Activated T-cell treated with anti-CD3 and anti-CD28 coated beads, Interleukin-2, amount 50 U/mL, for 24 hours (primary cell): ENCODE data around the gene PDGFC.
"Not testable (repeated sequence)": the region's sequence is repeated elsewhere in the genome, so short reads cannot be mapped to it uniquely, and the experiment has no call there.

Experiments
- DNase-seq: peaks from one replicate; pipeline ENCODE4 v3.0.0-alpha.2; 2020
- H3K27ac Mint-ChIP-seq: 2 replicates; pipeline ENCODE4 v1.8.0; 2020; ENCODE audit warnings: mild to moderate bottlenecking, mixed read lengths
- H3K27me3 Mint-ChIP-seq: 2 replicates; pipeline ENCODE4 v1.8.0; 2020; ENCODE audit warnings: mixed read lengths
- H3K36me3 Mint-ChIP-seq: 2 replicates; pipeline ENCODE4 v1.8.0; 2020; ENCODE audit warnings: low read depth, mixed read lengths
- H3K4me1 Mint-ChIP-seq: 2 replicates; pipeline ENCODE4 v1.8.0; 2020; ENCODE audit warnings: low read depth, mixed read lengths
- H3K4me3 Mint-ChIP-seq: 2 replicates; pipeline ENCODE4 v1.8.0; 2020; ENCODE audit warnings: mild to moderate bottlenecking, moderate library complexity, mixed read lengths
- H3K9me3 Mint-ChIP-seq: 2 replicates; pipeline ENCODE4 v1.8.0; 2020; ENCODE audit warnings: mixed read lengths

PDGFC gene

DNA sequence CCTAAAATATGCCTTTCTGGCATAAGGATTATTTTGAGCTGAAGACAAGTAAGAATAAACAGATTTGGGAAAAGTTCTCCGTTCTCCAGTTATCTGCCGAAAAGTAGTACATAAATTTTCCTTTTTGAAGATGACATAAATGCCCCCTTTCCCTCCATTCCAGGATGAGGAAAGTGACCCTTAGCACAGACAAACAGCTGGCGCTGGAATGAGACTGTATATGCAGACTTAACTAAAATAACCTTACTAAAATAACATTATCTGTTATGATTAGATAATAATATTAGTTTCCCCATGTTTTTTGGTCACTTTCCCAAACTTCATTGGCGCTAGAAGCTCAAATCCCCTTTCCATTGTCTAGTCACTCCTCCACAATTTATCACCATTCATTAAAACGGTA lies 21.5 kb downstream of the PDGFC start:
- H3K27ac Mint-ChIP-seq: no peak overlapping the region
- no peaks in the 10 kb centered on the region for H3K4me1 Mint-ChIP-seq

DNA sequence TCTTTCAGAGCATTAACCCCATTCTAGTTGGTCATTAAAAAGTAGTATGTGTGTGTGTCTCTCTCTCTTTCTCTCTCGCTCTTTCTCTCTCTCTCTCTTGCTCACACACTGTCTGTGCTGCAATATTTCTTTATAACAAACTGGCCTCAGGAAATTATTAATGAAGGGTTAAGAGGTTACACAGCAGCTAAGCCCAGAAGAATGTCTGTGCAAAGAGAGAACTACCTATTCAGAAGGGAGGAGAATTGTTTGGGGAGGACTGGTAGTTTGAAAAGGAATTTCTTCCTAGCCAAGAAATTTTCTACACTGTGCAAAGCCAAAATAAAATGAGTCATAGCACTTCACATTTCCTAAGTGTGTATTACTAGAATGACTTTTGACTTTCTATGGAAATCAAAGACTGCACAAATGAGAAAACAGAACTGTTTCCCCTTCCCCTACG lies 22.2 kb downstream of the PDGFC start:
- no peak overlapping the region for H3K4me3 Mint-ChIP-seq
- H3K9me3 Mint-ChIP-seq: no peaks in the 10 kb centered on the region
- H3K27me3 Mint-ChIP-seq: no peaks in the 10 kb centered on the region
- no peak for DNase-seq
- no peaks in the 10 kb centered on the region for H3K4me1 Mint-ChIP-seq
- H3K27ac Mint-ChIP-seq: no peak overlapping the region
- no peaks in the 10 kb centered on the region for H3K36me3 Mint-ChIP-seq

More for the DNA sequence above, 21.5 kb downstream of the PDGFC start:
- H3K27me3 Mint-ChIP-seq: no peaks in the 10 kb centered on the region
- no peaks in the 10 kb centered on the region for H3K9me3 Mint-ChIP-seq
- DNase-seq: no peak
- H3K36me3 Mint-ChIP-seq: no peaks in the 10 kb centered on the region
- H3K4me3 Mint-ChIP-seq: no peak overlapping the region

DNA sequence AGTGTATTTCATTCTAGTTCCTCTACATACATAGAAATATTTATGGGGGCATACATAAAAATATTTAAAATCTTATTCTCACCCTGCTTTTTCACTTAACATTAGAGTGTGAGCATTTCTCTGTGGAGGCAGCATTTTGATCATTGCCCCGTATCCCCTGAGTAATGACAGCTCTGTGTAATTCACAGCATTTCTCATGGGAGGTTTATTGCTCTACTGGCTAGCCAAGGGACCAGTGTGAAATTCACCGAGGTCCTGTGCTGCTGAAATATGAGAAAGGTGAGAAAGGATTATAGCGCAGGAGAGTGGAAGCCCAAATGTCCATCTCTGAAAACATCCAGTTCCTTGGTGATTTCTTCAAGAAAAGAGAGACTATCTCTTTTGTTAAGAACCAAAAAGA lies 22.9 kb downstream of the PDGFC start:
- H3K4me3 Mint-ChIP-seq: no peak overlapping the region
- H3K36me3 Mint-ChIP-seq: no peaks in the 10 kb centered on the region
- DNase-seq: no peak
- no peaks in the 10 kb centered on the region for H3K9me3 Mint-ChIP-seq
- H3K4me1 Mint-ChIP-seq: no peaks in the 10 kb centered on the region
- H3K27ac Mint-ChIP-seq: no peak overlapping the region
- no peaks in the 10 kb centered on the region for H3K27me3 Mint-ChIP-seq

DNA sequence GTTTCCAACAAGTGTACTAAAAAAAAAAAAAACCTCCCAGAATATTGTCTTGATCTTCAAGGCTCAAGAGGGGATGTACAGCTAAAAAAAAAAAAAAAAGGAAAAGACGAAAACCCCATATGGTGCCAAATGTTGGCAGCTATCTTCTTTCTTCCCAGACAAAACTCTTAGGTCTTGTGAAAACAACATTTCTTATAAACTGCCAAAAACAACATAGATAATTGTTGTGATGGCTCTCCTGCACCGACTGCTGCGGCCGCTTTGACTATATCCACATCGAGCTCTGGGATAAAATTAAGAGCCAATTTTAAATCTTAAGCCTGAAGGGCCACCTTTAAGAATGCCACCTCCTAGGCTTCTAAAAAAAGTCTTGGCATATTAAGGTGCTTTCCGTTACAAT lies 23.5 kb downstream of the PDGFC start:
- Mint-ChIP-seq H3K4me3 (no peak overlapping the region), H3K27me3 (no peaks in the 10 kb centered on the region), H3K27ac (no peak overlapping the region), H3K9me3 (no peaks in the 10 kb centered on the region), H3K36me3 (no peaks in the 10 kb centered on the region), H3K4me1 (no peaks in the 10 kb centered on the region)
- no peak for DNase-seq

DNA sequence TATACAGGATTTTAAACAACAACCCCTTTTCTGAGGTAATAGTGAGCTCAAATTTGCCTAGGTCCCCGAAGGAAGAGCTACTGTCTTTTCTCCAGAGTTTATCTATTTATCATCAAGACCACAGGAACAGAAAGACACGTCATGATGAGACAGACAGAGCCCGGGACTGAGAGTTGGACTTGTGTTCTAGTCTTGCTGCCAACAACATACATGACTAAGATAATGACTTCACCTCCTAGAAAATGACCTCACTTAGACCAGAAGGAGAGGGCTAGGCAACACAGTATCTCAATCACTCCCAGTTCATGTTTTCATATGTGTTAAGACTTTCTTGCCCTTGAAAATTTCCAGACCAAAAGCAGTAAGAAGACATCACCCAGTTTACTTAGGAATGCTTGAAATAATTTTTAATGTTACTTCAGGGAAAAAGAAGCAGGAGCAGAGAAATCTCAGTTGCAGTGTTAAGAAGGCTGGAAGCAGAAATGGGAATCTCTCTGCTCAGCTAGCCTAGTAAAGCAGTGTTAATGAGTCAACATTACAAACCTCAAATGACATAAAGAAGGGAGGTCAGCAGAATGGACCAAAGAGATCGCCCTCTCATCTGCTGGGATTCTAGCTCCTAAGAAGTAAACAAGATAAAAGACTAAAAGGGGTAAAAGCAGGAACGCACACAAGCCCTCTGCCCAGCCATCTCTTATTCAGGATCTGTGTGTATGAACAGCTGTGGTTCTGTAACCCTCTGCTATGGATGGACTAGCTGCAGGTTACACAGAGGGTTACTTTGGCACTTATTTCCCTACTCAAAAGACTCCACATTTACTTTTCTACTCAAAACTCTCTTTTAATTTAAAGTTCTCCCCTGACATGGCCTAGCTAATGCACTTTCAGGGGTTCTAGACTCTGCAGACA lies 24.8 kb downstream of the PDGFC start:
- Mint-ChIP-seq H3K36me3 (no peaks in the 10 kb centered on the region), H3K4me1 (no peaks in the 10 kb centered on the region), H3K27ac (no peak overlapping the region), H3K4me3 (no peak overlapping the region), H3K27me3 (no peaks in the 10 kb centered on the region), H3K9me3 (no peaks in the 10 kb centered on the region)
- DNase-seq: no peak

DNA sequence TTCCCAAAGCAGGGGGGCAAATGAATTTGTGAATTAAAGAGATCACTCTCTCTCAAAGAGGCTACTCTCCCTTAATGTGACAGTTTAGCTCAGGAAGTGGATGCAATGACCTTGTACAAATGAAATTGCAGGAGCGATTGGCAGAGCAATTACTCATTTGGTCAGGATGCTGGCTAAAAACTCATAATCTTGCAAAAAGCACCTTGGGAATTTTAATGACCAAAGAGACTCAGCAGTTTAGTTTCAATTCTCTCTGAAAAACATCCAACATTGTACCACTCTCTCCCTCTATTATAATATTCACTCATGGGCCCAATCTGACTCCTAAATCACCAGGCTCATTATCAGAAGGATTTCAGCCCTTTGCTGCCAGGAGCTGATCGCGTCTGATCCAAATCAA lies 26.1 kb downstream of the PDGFC start:
- Mint-ChIP-seq H3K4me1 (no peaks in the 10 kb centered on the region), H3K27me3 (no peaks in the 10 kb centered on the region), H3K4me3 (no peak overlapping the region), H3K27ac (no peak overlapping the region), H3K9me3 (no peaks in the 10 kb centered on the region), H3K36me3 (no peaks in the 10 kb centered on the region)
- no peak for DNase-seq

DNA sequence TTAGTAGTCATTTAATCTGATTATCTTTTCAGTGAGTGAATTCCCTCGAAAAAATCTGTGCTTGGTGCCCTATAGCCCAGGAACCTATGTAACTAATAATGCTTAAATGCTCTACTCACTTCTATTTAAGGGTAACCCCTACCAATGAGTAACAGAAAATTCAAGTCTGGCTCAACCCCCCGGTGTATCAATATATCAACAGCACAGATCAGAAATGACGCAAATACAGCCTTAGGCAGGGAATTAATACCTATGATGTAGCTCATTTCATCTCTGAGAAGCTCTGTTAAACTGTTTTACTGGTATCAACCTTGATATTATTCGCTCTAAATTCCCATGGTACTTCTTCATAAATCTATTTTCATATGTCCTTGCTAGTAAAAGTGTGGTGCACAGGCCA lies 28.6 kb downstream of the PDGFC start:
- no peak for DNase-seq
- Mint-ChIP-seq H3K4me3 (no peak overlapping the region), H3K36me3 (no peaks in the 10 kb centered on the region)

DNA sequence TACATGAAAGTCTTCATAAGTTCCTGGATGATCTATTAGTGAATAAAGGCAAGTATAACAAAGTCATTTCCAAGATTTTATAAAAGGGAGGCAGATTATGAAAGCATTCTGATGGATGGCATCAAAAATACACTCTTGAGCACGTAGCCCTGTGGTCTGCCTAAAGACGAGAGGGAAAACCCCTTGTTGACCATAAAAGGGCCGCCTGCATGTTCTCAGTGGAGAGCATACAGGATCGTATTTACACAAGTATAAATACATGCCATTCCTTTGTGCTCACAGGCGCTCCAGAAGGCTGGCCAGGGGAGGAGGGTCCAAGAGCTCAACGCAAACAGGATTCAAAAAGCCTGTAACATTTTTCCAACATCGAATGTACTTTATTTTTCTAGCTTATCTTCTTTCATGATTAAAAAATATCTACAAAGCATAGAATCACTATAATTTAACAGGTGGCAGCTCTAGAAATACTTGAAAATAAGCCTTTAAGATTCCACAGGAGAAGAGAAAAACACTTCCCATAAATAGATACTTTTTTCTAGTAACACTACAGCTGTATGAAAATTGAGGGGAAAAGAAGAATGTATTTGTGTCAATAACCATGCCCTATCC lies 29.6 kb downstream of the PDGFC start:
- Mint-ChIP-seq H3K4me3 (no peak overlapping the region), H3K27ac (no peak overlapping the region), H3K27me3 (no peaks in the 10 kb centered on the region), H3K36me3 (no peaks in the 10 kb centered on the region), H3K4me1 (no peaks in the 10 kb centered on the region), H3K9me3 (no peaks in the 10 kb centered on the region)
- no peak for DNase-seq

More for the DNA sequence above, 28.6 kb downstream of the PDGFC start:
- Mint-ChIP-seq H3K27me3 (no peaks in the 10 kb centered on the region), H3K27ac (no peak overlapping the region), H3K9me3 (no peaks in the 10 kb centered on the region), H3K4me1 (no peaks in the 10 kb centered on the region)

DNA sequence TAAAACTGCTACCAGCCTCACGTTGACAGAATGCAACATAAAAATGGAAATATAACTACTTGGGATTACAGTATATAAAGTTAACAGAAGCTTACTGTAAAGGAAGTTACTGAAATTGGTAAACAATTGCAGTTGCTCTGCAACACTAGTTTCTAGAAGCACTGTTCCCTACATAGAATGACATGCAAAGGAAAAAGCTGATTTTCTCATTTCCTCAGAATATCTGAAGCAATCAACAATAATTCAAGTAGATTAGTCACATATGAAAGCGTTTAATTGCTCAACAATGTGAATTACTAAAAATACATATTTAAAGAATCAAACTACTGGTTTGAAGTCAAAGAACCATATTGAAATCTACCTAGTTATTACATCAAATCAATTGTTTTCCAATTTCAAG lies 31.8 kb downstream of the PDGFC start:
- H3K27ac Mint-ChIP-seq: no peak overlapping the region
- no peak for DNase-seq
- no peaks in the 10 kb centered on the region for H3K9me3 Mint-ChIP-seq
- H3K4me1 Mint-ChIP-seq: no peaks in the 10 kb centered on the region
- no peaks in the 10 kb centered on the region for H3K27me3 Mint-ChIP-seq
- no peaks in the 10 kb centered on the region for H3K36me3 Mint-ChIP-seq
- H3K4me3 Mint-ChIP-seq: no peak overlapping the region

DNA sequence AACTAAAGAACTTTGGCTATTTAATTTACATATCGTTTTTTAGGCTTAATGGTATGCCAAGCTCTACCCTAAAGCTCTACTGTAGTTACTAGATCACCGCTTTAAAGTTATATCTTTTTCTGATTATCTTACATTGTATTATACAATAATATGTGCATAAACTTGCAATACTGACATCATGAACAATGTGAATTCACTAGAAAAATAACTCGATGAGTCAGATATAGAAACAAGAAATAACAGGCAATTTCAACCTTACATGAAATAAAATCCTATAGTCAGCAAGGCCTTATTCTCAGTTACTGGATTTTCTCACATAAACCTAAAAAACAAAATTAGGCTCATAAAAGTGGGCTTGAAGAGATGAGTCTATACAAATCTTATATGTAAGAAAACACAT lies 32.5 kb downstream of the PDGFC start:
- DNase-seq: no peak
- Mint-ChIP-seq H3K27ac (no peak overlapping the region), H3K4me3 (no peak overlapping the region), H3K4me1 (no peaks in the 10 kb centered on the region), H3K36me3 (no peaks in the 10 kb centered on the region), H3K9me3 (no peaks in the 10 kb centered on the region), H3K27me3 (no peaks in the 10 kb centered on the region)

DNA sequence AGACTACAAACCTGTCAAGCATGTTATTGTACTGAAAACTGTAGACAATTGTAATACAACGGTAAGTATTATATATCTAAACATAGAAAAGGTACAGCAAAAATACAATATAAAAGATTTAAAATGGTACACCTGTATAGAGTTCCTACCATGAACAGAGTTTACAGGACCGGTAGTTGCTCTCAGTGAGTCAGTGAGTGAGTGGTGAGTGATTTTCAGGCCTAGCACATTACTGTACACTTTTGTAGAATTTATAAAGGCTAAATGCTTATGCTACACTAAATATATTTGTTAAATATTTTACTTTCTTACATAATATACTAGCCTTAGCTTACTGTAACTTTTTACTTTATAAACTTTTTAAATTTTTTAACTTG lies 37.4 kb downstream of the PDGFC start:
- Mint-ChIP-seq H3K36me3 (no peaks in the 10 kb centered on the region), H3K4me1 (no peaks in the 10 kb centered on the region), H3K27ac (no peak overlapping the region), H3K4me3 (no peak overlapping the region), H3K27me3 (no peaks in the 10 kb centered on the region), H3K9me3 (peaks cover 5% of the 10 kb centered on the region)
- DNase-seq: no peak

DNA sequence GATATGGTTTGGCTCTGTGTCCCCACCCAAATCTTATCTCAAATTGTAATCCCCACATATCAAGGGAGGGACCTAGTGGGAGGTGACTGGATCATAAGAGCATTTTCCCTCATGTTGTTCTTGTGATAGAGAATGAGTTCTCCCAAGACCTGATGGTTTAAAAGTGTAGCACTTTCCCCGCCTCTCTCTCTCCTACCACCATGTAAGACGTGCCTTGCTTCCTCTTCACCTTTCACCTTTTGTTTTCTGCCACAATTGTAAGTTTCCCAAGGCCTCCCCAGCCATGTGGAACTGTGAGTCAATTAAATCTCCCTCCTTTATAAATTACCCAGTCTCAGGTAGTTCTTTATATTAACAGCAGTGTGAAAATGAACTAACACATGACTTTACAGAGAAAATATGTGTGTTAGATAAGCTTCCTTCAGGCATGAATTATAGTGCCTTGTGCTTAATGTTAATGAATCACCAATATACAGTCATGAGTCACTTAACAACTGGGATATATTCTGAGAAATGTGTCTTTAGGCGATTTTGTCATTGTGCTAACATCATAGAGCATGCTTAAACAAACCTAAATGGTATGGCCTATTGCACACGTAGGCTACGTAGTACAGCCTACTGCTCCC lies 37.9 kb downstream of the PDGFC start:
- Mint-ChIP-seq H3K27ac (no peak overlapping the region), H3K36me3 (no peaks in the 10 kb centered on the region), H3K9me3 (peaks cover 5% of the 10 kb centered on the region), H3K4me3 (no peak overlapping the region), H3K4me1 (no peaks in the 10 kb centered on the region), H3K27me3 (no peaks in the 10 kb centered on the region)
- DNase-seq: no peak

DNA sequence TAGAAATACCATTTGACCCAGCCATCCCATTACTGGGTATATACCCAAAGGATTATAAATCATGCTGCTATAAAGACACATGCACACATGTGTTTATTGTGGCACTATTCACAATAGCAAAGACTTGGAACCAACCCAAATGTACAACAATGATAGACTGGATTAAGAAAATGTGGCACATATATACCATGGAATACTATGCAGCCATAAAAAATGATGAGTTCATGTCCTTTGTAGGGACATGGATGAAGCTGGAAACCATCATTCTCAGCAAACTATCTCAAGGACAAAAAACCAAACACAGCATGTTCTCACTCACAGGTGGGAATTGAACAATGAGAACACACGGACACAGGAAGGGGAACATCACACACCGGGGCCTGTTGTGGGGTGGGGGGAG lies 39.2 kb downstream of the PDGFC start:
- DNase-seq, H3K4me1 Mint-ChIP-seq, H3K36me3 Mint-ChIP-seq, H3K9me3 Mint-ChIP-seq, H3K4me3 Mint-ChIP-seq, H3K27ac Mint-ChIP-seq, H3K27me3 Mint-ChIP-seq: not testable (repeated sequence)

DNA sequence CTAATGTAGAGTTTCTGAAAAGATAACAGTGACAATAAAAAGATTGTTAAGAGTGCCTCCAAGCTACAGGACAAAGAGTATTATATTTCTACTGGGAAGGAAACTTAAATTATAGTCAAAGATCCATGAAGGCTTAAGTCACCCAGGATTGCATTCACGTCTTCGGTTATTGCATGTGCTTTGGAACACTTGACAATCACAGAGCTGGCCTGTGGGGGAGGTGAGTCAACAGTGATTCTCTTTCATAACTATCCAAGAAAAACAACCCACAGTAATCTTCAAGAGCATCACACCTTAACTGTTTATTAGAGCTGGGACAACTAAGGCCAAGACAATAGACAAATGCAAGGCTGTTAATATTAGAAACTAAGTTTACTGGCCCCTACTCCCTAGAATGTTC lies 40.3 kb downstream of the PDGFC start:
- Mint-ChIP-seq H3K27me3 (no peaks in the 10 kb centered on the region), H3K9me3 (peaks cover 8% of the 10 kb centered on the region), H3K27ac (no peak overlapping the region), H3K4me1 (no peaks in the 10 kb centered on the region), H3K36me3 (no peaks in the 10 kb centered on the region), H3K4me3 (no peak overlapping the region)
- DNase-seq: no peak
